ENCODE data around the gene MAGEB6.

DNA sequence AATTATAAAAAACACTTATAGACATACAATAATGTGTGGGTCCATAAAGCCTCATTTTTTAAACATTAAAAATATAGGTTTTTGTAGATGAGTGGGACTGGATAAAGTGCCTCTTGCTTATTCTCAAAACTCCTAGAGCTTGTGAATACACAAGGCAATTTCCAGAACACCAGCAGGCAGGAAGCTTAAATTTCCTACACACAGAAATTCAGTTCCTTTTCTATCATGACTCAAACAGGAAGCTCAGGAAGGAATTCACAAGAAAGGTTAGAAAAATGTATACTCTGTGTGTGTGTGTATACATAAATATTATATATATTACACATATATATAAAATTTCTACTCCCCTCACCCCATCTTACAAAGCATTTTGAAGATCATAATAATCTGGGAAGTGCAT is 11.3 kb downstream of the MAGEB6 start:
- TF ChIP-seq, protein P1, sequence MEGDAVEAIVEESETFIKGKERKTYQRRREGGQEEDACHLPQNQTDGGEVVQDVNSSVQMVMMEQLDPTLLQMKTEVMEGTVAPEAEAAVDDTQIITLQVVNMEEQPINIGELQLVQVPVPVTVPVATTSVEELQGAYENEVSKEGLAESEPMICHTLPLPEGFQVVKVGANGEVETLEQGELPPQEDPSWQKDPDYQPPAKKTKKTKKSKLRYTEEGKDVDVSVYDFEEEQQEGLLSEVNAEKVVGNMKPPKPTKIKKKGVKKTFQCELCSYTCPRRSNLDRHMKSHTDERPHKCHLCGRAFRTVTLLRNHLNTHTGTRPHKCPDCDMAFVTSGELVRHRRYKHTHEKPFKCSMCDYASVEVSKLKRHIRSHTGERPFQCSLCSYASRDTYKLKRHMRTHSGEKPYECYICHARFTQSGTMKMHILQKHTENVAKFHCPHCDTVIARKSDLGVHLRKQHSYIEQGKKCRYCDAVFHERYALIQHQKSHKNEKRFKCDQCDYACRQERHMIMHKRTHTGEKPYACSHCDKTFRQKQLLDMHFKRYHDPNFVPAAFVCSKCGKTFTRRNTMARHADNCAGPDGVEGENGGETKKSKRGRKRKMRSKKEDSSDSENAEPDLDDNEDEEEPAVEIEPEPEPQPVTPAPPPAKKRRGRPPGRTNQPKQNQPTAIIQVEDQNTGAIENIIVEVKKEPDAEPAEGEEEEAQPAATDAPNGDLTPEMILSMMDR (IDR thresholded peaks at IDR 0.05): no peak
- TF ChIP-seq POLR2AphosphoS5 (IDR thresholded peaks at IDR 0.05): no peak

Measured in sigmoid colon (tissue), 4 donors.